HG02885 (cell line): ENCODE measurements around the gene ELMOD1.

ENCODE experiments used
- ATAC-seq: cut with Tn5 transposase; IDR thresholded peaks from one replicate; pipeline ENCODE4 v1.9.1; 2021; ENCODE audit warnings: mild to moderate bottlenecking; ENCODE audit not compliant: unreplicated experiment, poor library complexity

ELMOD1 gene

DNA sequence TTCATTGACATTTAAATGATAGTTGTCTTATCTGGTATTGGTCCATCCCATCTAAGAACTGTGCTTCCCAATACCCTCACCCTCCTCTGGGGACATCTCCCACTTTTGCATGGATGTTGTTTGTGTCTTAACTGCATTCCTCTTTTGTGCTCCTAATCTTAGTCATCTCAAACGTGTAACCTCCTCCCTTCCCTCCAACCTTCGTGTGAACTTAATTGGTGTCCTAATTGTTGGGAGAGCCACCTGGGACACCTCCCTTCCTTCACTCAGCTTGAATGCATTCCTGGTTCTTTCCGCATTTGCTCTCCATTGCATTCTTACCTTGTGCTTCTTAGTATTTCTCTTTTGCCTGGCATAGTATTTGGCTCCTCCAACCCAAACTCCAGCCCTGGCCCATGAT is 9.8 kb upstream of the ELMOD1 start:
- no peak for ATAC-seq

DNA sequence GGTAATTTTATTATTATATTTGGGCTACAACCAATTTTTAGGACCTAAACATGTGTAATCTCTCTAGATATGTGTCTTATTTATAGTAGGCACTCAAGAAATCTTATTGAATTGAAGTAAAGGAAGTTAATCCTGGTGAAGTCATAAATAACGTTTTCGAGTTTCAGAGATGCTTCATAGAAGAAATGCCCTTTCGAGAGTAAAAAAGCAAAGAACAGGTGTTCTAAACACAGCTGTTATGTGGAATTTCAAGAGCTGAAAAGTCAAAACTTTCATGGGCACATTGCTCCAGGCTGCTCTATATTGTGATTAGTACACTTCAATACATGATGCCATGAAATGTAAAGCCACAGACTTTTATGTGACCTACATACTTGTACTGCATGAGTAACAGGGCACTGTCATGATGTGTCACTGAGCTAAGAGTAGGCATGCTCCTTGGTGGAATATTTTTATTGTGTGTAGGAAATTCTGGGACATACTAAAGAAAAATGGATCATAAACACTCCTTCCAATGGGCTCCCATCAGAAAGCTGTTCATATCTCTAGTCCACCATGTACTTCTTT is 7.2 kb upstream of the ELMOD1 start:
- ATAC-seq = no peak

DNA sequence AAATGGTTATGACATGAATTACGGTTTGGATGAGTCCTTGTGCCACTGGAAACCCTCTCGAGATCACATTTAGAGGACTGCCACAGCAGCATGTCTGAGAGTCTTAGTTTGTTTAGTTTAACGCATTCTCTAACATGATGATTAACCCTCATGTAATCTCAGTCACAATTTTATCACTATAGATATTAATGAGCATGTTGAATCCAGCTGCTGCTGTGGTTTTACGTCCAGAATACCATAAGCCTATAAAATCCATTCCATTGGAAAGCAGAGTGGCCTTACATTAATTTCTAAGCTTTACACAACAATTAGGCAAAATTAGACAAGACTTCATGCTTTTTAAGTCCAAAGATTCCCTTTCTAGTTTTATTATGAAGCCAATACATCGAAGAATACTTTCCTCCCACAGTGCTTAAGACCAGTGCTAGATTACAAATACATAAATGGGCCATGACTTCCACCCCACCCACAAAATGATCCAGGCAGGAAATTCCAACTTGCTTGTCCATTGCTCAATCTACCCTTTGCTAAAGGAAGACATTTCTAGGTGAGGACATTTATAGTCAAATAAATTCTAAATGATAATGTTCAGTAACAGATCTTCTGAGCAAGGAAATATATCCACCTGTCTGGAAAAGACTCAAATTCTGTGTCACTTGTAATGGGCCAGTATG is 3.5 kb upstream of the ELMOD1 start:
- ATAC-seq = no peak

DNA sequence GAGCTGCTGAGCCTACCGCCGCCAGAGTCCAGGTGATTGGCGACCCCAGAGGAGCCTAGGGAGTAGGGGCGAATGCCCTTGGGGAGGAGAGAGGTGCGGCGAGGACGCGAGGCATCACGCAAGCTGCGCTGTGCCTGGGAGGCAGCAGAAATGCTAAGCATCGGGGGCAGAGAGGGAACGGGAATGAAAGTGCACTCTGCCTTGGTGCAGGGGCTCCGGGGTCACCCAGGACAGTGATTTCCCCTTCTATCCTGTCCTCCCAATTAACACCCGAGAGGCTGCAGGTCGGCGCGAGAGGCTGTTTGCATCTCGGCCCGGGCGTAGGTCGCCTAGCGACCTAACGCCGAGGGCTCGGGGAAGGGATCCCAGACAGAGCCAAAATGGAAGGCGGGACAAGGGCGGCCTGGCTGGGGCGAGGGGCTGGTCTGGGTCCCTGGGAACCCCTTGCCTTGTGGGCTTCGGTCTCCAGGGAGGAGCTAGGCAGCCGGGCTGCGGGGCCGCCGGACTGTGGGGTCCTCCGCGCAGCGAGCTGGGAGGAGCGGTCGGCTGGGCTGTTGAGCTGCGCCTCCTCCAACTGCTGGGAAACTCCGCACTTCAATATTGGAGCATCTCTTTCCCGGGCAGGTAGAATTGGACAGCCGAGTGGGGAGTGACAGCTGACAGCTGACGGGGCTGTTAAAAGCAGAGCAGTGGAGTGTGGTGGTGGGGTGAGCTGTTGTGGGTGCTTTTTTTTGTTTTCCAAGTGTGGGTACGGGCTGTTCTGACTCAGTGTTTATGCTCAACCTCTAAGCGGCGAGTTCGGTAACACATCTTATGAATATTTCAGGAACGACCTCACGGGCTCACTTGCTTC is 657 bp downstream of the ELMOD1 start:
- ATAC-seq = peak; percentile 30

DNA sequence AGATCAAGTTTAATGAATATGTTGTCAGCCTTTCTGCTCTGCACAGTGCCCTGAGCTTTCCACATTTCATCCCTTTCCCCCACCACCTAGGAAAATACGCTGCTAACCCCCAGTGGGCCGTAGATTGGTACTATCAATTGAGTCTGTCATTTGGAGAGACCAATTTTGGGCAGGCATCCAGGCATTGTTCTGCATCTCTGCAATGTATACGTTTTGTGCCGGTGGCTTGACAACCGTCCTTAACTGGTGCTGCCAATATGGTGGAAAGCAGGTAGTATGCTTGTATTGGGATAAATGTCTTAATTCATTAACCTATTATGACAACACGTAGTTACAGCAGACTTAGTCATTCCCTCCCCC is 1.3 kb downstream of the ELMOD1 start:
- no peak for ATAC-seq

DNA sequence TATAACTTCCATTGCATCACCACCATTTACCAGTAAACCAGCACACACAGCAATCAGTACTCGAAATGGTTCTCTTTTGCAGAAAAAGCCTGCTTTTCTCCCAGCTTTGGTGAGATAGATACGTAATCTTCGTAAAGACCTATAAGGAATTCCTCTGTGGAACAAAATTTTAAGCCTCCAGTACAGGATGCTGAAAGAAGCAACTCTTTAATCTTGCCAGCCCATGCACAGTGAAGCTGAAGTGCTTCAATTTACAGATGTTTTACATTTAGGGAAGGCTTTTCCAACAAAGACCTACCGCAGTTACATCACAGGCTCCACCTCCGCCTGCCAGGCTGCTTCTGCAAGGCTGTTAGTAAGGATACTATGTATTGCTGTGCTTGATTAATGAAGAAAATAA is 1.9 kb downstream of the ELMOD1 start:
- no peak for ATAC-seq

DNA sequence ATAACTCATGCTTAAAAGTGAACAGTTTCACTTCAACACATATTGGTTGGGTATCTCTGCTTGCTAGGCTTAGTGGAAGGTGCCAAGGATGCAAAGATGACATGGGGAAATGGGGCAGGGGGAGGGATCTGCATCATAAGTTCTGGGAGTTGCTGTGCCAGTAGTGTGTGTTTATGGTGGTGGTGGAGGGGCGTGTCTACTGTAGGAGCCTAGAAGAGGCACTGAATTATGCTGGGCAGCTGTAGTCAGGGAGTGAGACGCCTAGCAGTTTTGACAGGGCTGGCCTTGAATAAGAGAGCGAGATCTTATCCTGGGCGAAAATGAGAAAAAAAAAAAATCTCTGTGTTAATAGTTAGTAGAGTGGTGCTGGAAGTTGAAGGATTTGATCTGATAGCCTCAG is 3.0 kb downstream of the ELMOD1 start:
- no peak for ATAC-seq

DNA sequence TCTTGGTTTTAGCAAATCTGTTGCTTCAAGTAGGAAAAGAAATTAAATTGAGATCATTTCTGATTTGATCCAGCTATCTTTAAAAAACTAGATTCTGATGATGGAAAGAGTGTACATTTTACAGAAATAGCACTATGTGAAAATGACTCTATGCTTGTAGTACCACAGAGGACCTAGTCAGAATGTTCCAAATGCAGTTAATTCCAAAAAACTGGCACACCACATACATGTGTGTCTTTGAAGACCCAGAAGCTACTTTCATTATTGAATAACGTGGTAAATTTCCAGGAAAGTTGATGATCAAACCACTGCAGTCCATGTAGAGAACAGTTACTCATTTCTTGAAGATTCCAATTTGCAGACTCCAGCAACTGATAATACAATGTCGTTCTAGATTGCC is 3.8 kb downstream of the ELMOD1 start:
- no peak for ATAC-seq

DNA sequence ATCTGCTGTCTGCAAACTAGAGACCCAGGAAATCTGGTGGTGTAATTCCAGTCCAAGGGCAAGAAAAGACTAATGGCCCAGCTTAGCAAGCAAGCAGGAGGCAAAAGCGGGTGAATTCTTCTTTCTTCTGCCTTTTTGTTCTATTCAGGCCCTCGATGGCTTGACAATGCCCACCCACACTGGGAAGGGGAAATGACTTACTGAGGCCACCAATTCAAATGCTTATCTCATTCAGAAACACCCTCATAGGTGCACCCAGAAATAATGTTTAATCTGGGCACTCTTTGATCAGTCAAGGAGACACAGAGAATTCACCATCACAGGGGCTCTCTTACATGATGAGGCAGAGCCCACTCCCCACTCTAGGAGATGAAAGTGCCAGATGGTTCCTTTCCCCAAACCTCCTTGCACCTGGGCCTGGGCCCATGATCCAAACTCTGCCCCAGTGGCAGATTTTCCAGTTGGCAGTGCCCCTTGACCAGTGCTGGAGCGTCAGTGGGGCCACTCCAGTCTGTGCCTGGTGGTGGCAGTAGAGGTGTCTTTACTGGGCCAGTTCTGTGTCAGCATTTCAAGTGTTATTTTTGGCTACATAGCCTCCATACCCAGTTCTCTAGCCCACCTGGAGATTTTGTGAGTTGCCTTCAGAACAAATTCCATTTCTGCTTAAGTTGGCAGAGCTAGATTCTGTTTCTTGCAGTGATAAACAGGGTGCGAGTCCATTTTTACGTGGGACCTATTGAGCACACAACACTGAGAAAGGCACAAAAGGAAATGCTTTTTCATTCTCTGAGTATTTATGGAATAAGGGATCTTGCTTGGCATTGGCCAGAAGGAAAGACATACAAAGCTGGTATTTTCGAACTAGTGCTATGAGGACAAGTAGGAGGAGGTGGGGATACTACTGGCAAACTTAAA is 7.5 kb downstream of the ELMOD1 start:
- peak; percentile 86 for ATAC-seq

DNA sequence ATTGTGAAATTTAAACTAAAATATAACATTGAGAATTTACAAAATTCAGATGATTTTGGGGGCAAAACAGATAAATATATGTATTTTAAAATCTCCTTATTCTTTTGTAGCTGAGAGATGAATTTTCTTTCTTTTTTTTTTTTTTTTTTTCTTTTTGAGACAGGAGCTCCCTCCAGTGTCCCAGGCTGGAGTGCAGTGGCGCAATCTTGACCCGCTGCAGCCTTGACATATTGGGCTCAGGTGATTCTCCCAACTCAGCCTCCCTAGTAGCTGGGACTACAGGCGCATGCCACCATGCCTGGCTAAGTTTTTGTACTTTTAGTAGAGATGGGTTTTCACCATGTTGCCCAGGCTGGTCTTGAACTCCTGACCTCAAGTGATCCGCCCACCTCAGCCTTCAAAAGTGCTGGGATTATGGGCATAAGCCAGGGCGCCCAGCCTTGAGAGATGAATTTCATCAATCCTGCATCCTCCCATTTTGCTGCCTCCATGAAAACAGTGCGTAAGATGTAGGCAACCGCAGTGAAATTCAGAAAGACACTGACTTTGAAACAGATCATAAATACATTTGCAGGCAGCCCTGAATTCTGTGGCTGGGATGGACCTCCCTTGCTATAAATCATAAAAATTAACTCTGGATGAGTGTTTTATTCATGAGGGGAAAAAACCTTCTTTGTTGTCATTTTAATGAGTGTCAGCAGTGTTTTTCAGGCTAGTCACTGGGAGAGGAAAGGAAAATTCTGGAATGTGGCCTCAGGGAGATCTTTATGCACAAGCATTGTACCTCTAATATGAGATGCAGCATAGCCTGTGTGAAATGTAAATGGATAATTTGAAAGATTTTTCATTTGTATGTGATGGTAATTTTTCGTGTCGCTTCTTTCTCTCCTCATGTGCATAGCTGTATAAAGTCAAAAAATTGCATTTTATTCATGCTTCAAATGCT is 14.4 kb downstream of the ELMOD1 start:
- no peak for ATAC-seq

DNA sequence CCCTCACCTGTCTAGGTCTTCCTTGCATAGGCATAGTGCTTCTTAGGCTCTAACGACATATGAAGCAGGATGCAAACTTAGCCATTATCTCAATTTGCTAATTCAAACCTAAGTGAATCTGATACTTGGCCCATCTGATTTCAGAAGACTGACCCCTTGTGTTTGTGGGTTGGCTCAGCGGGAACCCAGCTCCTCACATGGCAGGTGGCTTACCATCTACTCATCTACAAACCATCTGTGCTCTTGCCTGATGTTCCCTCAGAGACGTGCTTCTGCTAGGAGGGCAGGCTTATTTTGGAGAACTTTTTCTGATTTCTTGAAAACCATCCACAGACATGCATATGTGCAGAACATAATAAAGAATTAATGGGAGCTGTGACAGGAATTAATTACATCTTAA is 15.2 kb downstream of the ELMOD1 start:
- no peak for ATAC-seq

DNA sequence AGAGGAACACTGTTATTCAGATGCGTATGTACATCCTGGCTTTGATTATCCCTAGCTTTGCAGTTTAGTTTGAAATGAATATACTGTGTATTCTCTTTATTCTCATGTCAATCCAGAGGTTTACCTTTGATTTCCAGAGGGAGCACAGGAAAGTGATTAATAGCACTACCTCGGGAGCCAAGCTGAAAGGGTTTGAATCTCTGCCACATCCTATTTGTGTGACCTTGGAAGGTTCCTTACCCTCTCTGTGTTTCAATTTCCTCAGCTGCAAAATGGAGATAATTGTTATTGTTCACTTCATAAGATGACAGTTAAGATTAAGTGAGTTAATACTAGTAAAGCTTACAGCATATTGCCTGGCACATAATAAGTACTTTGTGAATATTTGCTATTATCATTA is 17.9 kb downstream of the ELMOD1 start:
- no peak for ATAC-seq

DNA sequence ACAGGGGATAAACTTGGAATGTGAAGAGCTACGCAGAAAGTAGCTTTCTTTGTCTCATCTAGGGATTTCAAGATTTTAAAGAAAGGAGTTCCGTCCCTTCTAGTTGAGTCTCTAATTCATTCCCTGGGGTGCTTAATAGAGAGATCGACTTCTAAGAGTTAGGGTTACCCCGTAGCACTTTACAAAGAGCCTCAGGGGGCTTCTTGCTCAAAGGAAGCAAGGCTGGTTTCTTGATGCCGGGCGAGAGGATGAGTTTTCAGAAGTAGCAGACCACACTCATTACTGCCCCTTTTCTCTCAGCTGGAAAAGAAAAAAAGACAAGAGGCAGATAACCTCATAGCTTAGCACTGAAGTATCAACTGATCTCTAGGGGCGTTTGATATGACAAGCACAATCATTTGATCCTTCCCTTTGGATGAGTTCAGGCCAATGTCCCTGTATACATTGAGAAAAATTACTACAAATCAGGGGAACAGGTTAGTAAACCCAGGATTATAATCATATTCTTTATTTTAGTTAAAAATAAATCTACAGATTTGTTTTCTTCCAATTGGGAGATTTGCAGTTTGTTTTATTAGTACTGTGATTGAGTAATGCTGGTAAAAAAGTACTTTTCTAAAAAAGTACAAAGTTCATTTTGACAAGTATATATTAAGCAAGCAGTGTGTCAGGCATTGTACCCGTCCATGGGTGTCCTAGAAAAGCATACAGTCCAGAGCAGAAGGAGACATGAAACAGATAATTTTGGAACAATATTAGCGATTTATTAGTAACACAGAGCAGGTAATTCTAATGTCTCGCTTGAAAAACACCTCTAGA is 18.7 kb downstream of the ELMOD1 start:
- ATAC-seq = no peak

DNA sequence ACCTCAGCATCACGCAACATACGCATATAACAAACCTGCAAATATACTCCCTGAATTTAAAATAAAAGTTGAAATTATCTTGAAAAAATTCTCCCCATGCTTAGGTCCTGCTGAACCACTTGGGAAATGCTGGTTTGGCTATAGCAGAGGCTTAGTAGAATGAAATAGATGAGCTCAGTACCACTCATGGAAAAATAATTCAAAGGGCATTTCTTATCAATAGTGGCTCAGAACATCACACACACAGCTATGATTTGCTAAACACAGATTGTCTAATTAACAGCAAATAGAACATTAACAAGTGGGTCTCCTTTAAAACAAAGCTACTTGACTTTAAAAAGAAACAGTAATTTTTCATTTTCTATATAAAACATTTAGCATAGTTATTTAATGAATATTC is 21.5 kb downstream of the ELMOD1 start:
- no peak for ATAC-seq

DNA sequence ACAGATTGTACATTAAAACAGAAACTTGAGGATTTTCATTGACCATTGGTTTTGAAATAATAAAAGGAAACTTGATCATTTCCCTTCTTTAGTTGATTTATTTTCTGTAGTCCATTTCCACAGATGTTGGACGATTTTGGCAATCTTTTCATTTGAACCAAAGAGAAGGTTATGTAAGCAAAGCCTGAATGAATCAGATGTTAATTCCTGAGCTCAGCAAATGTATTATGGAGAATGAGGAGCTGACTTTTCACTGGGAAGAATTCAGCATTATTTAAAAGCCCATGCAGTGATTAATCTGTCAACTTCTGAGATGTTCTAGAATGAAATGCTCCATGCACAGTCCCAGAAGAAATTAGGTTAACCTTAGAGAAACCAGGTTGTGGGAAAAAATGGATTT is 29.0 kb downstream of the ELMOD1 start:
- ATAC-seq = no peak

DNA sequence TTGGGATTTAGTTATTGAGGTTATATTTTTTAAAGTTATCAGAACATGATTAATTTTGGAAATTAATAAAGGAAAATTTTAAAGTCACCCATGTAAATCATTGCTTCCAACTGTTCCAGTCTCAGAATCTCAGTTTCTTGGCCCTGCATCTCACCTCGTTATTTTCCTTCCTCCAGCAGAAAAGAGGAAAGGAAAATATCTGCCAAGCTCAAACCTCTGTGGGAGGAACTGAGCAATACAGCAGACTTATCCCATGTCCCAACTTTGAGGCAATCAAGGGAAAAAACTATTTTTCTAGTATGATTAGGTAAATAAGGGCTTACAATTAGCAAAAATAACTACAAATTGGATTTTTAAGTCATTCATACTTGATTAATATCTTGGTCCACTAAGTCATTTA is 30.1 kb downstream of the ELMOD1 start:
- no peak for ATAC-seq

DNA sequence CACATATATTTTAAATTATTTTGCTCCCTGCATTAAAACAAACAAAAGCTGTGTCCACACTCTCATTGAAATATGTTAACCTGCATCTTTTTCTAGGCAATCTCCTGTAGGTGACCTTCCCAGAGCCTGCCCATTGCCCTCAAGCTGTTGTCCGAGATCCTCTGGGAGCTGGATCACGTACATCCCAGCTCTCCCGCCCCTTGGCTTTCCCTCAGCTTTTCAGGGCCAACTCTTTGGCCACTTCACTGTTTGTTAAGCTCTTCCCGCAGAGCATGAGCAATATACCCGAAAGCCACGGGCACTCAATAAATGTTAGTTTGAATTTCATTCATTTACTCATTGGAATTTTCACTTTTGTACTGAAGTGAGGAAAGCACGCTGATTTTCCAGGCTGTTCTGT is 32.2 kb downstream of the ELMOD1 start:
- ATAC-seq = no peak

DNA sequence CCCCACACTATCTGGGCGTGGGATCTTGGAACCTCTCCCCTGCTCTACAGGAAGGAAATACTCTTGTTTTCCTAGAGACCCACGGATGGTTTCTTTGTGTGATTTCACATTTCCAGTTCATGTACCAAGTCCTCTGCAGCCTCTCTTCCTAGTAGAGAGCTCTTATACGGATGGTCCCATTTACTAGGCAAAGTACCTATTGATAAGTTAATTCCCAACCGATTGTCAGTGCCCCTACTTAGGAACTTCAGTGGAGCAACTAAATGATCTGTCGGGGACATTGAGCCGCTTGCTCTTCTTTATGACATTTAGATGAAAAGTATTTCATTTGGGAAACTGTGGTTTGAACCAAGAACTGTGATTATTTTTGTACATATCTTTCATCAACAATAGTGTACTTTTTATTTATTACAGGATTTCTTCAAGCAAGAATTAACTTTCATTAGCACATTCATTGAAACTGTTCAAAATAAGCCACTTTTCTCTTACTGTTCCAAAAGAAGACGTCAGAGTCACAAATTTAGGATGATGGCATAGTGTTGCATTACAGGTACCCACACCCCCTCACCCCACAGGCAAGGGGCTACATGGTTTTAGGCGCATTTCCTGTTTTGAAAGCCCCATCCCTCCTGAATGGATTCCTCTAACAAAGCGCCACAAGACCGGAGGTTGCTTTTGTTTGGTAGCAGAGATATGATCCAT is 34.2 kb downstream of the ELMOD1 start:
- ATAC-seq = no peak
